ENCODE data around the gene GOSR2.
"Not testable (repeated sequence)": the region's sequence is repeated elsewhere in the genome, so short reads cannot be mapped to it uniquely, and the experiment has no call there.

Gene GOSR2

DNA sequence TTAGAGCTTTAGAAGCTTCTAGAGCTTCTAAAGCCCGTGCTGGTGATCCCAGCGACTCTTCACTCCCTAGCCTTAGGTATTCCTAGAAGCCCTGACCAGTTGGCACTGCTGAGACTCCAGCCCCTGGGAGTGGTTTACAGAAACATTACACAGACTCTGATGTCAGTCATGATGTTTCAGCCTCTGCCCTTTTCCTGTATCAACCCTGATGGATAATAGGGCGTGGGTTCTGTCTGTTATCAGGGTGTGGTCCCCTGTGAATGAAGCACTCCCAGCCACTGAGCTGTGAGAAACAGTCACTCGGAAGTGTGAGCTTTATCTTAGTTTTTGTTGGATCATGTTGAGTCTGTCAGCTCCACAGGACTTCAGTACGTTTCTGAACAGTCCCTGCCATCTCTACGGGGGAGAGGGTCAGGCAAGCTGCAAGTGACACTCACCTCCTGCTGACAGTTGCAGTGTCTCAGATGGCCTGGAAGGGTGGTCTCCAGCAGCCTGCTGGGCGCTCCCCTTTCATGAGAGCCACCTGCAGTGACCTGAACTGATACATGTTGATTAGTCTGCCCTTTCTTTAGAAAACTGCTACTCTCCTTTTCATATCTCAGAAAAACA is 12.8 kb downstream of the GOSR2 start:
- DNase-seq, result no peak

DNA sequence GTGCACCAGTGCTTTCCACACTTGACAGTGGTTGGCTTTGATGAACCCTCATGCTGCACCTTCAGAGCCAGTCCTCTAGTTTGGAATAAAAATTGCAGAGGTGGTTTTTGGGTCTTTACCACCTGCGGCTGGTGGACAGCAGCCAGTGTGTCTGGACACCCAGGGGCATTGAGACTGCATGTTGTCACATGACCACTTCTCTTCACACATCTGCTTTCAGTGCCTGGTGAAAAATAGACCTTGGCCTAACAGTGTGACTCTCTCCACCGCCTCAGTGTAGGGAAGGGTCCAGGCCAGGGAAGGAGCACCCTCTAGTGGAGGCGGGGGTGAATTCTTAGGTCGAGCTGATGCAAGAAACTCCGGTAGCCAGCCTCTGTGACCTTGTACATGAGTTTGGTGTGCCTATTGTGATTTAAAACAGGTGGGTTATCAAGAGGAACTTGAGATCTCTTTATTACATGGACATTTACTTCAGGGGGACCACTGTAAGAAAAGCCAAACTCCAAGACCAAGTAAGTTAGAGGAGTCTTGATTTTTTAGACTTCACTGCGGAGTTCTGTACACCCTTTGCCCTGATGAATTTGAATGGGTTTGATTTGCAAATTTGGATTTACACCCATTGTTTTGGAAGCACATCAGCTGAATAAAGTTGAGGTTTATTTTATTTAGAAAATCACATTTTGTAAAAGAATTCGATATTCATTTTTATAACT is 17.9 kb downstream of the GOSR2 start:
- peak; percentile 63 to 66 for DNase-seq

DNA sequence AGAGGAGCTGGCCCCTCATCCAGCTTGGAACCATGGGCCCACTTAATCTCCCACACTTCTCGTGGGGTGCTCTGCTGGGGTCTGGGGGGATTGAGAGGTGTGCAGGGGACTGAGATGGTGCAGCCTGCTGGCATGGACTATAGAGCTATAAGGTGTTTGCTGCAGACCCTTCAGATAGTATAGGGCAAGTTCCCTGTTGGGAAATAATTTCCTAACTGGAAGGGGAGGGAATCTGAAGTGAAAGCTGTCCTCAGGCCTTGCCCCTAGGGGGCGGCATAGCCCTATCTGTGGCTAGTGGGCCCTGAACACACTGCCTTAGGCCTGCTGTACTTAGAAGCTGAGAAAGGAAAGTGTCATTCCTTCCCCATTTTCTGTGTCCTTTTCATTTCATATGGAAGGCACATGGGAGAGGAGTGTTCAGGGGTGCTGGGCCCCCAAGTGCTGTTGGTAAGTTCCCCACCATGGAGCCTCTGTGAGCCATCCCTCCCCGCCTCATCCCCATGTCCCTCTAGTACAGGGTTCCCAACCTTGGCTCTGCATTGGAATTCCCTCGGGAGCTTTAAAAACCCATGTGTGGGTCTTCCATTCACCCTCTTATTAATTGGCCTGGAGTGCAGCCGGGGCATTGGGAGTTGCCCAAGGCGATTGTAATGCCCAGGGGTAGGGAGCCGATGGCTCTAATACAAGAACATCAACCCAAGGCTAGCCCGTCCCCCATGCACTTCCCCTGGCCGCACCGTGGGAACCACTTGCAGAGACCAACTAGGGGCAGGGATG is 19.7 kb downstream of the GOSR2 start:
- DNase-seq, result peak; percentile 28 to 48

DNA sequence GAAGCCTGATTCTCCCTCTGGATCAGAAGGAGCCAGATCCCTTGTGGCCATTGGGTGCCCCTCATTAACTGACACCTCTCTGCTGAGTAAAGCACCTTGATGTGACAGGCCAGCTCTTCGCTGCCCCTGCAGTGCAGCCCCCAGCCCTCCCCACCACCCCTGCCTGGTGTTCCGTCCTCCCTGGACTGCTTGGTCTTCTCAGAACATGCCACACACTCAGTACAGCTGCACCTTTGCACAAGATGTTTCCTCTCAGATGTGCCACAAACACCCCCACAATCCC is 20.2 kb downstream of the GOSR2 start:
- no peak for DNase-seq

DNA sequence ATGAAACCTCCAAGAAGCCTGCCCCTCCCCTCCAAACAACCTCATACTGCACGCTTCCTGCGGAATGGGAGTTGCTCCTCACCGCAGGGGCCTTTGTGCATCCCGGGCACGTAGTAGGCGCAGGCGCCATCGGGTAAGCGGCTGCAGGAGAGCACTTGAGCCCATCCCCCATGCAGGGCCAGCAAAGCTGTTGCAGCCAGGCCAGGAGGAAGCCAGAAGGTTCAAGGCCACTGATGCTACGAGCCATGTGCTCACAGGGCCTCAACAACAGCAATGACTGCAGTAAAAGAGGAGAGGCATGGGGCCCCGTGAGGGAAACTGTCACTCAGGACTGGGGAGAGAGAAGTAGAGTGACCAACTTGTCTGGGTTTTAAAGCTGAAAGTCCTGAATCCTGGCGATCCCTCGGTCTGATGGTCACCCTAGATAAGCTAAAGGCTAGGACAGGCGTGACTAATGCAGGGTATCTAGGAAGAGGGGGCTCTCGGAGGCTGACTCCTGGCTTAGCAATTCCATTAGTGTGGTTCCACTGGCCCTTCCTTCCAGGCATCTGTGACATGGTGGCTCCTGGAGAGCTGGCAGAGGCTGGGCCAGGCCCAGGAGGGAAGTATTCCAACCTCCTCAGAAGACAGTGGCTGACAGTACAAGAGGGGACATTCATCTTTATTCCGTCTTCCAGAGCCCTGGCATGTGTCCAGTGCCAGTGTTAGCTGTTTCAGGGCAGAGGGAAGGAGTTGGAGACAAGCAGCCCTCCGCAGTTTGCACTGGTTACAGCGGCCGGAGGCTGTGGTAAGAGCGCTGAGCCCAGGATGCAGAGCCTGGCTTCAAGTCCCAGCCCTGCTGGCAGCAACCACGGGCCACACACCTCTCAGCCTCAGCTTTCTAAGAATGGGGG is 20.8 kb downstream of the GOSR2 start:
- DNase-seq, result no peak

DNA sequence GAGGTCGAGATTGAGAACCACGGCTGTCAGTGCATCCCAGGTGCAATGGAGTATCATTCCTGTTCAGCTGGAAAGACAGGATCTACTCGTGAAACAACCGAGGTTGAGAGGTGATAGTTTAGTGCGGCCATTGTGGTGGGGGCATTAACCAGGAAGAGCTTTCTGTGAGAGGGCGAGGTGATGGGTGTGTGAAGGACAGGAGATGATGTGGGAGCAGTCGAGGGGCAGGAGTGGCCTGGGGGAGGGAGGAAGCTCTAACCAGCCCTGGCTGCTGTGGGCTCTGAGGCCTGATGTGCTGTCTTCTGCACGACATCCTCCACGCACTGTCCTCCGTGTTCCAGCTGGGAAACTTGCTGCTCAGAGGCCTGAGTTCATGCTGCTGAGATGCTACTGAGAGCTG is 22.0 kb downstream of the GOSR2 start:
- DNase-seq, result no peak

DNA sequence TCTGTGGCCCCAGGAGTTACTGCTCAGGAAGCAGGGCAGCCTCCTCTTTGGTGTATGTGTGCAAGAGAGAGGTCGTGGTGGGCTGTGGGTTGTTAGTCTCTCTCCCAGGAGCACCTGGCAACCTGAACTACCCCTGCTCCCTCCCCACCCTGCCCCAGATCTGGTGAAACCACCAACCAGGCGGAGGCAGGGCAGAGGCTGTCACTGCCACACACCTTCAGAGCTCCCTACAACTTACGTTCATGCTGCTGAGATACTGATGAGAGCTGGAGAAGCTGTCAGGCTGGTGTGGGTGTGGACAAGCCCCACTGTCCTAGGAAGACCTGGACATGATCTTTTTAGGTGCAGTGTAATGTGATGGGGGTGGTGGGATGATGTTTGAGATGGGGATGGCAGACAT is 24.3 kb downstream of the GOSR2 start:
- DNase-seq, result no peak

DNA sequence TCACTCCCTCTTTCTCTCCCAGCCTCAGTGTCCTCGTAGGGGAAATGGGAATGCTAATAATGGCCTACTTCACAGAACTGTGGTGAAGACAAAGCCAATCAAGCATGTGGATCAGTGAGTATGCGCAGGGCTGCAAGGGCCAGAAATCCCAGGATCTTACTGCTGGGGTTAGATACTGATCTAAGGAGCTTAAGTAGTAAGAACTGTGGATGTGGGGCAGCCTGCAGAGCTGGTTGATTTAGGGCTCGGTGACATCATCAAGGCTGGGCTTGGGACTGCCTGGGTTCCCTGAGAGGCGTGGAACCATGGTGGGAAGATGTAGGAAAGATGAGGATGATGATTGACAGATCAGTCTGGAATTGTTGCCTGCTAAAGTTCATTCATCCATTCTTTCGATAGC is 25.6 kb downstream of the GOSR2 start:
- no peak for DNase-seq

DNA sequence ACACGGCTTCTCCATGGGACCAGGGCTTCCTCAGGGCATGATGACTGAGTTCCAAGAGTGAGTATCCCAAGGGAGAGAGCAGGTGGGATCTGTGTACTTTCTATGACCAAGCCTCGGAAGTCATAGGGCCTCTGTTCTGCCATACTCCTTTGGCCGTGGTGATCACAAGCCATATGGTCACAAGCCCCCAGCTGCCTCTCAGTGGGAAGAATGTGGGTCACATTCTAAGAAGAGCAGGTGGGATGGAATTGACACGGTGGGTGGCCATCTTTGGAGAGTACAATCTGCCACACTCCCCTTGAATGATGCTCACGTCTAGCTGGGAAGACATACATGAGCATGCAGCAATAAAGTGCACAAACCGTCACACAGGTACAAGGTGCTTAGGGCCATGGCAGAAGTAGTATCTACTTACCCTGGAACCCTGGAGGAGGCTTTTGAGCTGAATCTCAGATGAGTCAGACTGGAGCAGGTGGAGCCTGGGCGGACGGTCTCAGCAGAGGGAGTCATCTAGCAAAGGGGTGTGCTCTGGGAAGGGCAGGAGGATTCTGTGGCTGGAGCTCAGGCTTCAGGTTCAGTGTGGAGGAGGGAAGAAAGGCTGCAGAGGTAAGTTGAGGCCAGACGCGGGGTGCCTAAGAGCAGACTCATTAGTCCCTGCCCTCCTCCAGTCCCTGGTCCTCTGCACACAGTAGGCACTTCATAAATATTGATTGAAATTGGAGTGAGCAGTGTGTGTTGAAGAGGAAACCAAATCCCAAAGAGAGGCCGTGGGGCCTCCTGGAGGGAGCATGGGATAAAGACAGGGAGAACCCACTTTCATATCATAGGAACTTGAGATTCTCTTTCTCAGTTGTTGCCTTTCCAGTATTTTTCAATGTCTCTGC is 26.6 kb downstream of the GOSR2 start:
- no peak for DNase-seq

DNA sequence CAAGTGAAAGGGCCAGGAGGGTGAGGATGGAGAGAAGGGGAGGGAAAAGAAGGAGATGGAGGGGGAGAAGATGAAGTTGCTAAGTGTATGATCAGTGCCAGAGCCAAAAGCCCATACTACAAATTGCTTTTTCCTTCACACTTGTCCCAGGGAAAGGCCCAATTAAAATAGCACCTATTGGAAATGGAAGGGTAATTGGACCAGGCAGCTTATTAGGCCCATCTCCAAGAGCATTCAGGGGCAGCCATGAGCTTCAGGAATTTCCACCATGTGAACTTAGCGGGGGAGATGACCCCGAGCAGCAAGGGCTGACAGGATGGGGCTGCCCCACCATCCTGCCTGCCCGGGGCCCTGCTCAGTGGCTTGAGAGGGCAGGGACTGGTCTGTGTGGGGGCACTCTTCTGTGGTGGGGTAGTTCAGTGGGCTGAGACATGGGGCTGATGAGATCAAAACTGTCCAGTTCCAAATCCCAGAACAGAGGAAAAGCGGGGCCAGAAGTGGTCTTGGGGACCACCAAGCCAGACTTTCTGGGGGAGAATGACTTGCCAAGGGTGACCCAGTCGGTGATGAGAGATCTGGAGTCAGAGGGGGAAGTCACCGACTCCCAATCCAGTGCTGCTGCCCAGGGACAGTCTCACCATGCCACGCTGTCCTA is 27.5 kb downstream of the GOSR2 start:
- no peak for DNase-seq

DNA sequence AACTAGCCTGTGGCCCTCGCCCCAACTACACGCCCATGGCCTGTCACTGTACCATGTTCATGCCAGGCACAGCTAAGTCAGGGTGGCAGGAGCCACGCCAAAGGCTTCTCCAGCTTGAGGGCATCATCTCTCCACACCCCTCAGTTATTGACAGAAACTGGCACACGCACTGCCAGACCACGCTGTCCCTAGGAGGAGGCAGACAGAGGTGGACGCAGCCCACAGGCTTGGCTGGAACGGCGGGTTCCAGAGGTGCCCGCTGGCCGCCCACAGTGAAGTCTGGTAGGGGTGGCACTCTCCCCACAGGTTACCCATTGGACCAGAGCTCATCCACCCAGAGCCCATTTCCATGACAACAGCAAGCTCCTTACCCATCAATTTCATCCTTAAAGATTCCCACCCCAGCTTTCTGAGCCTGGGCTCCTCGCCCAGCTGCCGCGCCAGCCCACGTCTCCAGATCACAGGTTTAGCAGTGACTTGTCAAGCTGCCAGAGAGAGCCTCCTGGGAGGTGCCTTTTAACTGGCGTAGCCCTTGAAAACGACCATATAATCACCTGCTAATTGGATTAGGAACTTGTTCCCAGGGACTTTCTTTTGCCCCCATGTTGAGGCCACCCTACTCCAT is 28.1 kb downstream of the GOSR2 start:
- DNase-seq, result no peak

DNA sequence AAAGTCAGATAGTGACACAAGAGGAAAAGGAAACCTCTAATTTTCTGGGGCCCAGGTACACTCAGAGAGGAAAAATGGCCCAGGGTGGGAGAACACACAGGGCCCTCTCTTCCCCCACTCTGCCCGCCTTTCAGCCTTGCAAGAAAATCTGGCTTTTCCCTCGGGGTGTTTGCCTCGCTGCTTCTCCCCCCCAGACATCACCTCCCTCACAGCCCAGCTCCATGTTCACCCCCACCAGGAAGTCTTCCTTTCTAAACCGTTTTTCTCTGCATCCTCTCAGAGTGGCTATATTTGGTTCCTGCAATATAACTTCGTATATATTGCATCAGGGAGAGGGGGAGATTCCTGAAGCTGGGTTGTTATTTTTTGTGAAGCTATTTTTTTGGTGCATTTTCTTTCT is 28.7 kb downstream of the GOSR2 start:
- DNase-seq, result no peak

DNA sequence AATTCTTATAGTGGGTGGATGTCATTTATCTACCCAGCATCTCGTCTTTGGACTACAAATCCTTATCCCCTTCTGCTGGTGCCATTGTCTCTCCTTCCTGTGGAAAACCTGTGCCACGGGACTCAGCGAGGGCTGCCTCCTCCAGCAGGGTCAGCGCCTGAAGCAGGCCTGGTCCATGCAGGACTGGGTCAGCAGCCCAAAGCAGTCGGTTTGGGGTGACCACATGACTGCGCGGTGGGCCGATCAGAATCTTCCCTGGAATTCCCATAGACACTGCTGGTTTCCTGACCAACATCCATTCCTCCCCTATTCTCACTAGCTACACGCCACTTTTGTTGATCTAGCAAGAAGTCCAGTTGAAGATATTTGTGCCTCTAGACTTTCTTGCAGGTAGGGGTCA is 29.2 kb downstream of the GOSR2 start:
- DNase-seq, result no peak

DNA sequence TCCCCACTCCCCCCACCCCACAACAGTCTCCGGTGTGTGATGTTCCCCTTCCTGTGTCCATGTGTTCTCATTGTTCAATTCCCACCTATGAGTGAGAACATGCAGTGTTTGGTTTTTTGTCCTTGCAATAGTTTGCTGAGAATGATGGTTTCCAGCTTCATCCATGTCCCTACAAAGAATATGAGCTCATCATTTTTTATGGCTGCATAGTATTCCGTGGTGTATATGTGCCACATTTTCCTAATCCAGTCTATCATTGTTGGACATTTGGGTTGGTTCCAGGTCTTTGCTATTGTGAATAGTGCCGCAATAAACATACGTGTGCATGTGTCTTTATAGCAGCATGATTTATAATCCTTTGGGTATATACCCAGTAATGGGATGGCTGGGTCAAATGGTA is 30.2 kb downstream of the GOSR2 start:
- not testable (repeated sequence) for DNase-seq

DNA sequence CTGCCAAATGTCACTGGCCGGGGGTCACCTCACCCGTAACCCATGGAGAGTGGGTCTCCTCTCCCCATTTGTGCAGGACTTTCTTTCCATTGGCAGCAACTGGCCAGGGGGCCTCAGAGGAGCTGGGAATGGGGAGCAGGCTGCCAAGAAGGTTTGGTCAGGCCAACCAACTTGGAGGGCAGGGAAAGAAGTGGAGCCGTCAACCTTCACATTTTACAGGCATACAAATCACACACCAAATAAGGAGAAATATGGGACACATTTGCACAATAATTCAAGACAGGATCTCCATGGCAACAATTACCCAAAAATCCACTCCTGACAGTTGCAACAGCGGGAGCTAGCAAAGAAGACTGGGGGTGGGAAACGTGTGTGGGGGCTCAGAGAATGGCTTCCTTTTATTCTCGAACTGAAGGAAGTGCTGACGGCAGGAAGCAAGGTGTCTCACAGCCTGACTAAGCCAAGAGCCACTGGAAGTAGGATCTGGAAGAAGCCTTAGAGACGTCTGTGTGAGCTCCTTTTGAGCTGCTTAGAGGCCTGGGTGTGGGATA is 35.2 kb downstream of the GOSR2 start:
- no peak for DNase-seq

DNA sequence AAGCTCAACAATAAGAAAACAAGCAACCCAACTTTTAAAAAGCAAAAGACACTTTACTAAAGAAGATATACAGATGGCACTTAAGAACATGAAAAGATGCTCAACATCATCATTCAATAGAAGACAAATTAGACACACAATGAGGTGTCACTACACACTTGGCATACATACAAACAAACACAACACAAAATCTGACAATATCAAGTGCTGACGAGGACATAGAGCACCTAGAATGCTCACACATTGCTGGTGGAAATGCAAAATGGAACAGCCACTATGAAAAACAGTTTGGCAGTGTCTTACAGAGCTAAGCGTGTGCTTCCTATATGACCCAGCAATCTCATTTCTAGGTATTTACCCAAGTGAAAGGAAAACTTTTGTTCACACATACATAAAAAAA is 37.2 kb downstream of the GOSR2 start:
- no peak for DNase-seq

DNA sequence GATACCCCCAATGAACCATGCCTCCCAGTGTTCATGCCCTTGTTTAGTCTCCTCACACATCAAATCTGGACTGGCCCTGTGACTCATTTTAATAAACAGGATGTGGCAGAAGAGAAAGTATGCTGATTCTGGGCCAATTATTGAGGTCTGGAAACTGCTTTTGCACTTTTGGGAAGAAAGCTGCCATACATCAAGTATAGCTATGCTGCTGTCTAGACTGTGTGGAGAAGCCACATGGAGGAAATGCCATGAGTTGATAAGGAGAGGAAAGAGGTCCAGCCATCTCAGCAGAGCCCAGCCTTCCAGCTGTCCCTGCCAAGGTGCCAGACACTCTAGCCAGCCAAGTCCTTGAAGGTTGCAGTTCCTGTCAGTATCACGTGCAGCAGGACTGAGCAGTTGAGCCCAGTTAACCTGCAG is 39.4 kb downstream of the GOSR2 start:
- DNase-seq, result no peak

DNA sequence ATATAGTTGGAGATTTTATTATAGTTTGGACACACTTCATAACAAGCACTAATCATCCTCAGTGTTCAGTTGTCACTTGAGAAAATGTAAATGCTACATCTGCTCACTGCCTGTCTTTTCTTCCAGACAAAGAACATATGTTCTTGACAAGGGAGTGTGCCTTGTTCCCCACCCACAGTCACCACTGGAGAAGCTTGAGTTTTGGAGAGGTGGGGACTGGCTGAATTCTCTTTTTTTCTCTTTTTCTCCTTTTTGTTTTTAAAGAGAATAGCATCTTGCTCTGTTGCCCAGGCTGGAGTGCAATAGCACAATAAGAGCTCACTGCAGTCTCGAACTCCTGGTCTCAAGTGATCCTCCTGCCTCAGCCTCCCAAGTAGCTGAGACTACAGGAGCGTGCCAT is 40.6 kb downstream of the GOSR2 start:
- DNase-seq, result no peak

DNA sequence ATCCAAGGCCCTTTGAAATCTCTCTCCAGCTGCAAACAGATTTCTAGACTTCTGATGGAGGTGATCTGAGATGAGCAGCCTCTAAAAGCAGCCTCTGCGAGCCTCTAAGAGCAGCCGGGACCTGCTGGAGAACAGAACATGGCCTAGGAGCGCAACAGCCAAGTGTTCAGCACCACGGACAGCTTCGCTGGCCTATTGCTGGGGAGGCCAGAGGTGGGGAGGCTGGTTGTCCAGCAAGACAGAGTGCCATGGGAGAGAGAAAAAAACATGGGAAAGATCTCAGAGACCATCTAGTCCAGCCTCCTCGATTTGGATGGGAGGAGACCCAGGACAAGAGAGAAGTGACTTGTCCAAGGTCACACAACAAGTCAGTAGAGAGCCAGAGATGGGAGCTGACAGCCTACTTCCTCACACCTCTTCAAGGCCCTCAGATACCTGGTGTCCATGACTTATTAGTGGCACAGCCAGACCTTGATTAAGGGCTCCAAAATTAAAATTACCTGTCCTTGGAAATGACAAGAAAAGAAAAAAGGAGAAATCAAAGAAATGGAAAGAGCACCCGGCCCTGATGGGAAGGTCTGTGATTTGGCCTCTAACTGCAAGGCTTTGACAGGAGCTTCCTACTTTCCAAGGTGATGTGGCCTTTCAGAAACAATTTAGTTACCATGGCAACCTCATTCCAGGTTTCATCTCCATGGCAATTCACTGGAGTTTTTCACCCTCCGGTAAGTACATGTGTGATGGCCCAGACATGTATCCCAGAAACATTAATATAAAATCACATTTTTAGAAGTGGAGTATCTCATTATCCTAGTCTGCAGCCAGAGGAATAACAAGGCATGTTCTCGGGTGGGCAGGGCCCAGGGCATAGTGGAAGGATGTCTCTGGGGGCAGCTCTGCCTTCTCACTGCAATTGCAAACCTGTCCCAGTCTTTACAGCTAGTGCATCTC is 41.6 kb downstream of the GOSR2 start:
- DNase-seq, result no peak
